ENCODE data around the gene GLYR1.

The GLYR1 gene

DNA sequence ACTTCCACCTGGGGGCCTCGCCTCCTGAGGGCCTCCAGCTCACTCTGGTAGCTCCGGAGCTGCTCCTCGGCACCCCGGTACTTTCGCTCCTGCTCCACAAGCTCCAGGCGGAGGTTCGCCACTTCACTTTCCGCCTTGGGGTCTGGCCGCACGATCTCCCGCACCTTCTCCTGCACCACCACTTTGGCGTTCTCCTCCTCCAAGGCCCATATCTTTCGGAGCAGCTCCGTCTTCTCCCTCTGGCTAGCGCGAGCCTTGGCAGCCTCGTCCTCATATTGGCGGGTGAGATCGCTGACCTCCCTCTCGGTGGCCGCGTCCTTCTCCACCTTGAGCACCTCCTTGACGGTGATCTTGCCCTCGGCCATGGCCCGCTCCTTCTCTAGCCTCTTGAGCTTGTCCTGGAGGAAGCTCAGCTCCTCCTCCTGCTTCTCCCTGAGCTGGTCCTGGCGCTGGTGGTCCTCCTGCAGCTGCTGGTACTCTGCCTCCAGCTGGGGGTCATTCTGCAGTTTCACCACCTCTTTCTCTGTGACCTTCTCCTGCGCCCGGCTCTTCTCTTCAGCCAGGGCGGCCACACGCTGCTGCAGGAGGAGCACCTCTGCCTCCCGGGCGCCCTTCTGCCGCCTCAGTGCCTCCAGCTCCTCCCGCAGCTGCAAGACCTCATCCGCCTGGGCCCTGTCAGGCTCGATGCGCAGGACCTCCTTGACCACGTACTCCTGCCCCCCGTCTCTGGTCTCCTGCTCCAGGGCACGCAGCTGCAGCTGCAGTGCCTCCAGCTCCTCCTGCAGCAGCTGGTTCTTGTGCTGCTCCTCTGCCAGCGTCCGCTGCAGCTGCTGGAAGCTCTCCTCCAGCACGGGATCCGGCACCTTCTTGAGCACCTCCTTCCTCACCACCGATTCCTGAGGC is 38.1 kb upstream of the GLYR1 start:
- no peak for TF ChIP-seq ZNF274 (IDR thresholded peaks at IDR 0.05; ENCODE audit: low read depth, low read length)
- H3K4me3 ChIP-seq (ENCODE audit: low read length), result no peak overlapping the region

DNA sequence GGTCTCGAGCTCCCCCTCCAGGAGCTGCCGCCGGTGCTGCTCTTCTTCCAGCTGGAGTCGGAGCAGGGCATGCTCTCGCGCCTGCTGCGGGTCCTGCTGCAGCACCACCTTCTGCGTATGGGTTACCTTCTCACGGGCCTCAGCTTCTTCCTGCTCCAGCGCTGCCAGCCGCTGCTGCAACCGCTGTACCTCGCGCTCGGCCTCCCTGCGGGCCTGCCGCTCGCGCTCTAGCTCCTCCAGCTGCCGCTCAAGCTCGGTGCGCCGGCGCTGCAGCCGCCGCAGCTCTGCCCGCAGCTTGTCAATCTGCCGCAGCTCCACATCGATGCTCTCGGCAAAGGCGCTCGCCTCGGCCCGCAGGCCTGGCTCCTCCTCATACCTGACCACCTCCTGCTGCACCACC is 37.1 kb upstream of the GLYR1 start:
- H3K4me3 ChIP-seq (ENCODE audit: low read length), result no peak overlapping the region
- no peak for TF ChIP-seq ZNF274 (IDR thresholded peaks at IDR 0.05; ENCODE audit: low read depth, low read length)

DNA sequence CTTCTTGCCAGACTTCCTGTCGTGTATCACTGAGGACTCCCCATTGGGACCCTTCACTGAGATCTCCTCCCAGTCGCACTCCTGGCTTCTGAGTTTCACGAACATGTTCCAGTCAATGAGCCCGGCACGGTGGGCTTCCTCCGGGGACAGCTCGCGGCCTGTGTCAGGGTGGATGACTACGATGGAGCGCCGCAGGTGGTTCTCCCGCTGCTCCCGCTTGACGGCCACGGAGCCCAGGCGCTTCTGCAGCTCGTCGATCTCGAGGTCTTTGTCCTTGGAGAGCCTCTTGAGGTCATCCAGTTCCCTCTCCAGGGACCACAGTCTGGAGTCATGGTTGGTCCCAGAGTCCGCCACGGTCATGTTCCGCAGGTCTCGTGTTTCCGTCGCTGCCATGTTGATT is 36.4 kb upstream of the GLYR1 start:
- TF ChIP-seq ZNF274 (IDR thresholded peaks at IDR 0.05; ENCODE audit: low read depth, low read length), result no peak
- H3K4me3 ChIP-seq (ENCODE audit: low read length), result no peak overlapping the region

DNA sequence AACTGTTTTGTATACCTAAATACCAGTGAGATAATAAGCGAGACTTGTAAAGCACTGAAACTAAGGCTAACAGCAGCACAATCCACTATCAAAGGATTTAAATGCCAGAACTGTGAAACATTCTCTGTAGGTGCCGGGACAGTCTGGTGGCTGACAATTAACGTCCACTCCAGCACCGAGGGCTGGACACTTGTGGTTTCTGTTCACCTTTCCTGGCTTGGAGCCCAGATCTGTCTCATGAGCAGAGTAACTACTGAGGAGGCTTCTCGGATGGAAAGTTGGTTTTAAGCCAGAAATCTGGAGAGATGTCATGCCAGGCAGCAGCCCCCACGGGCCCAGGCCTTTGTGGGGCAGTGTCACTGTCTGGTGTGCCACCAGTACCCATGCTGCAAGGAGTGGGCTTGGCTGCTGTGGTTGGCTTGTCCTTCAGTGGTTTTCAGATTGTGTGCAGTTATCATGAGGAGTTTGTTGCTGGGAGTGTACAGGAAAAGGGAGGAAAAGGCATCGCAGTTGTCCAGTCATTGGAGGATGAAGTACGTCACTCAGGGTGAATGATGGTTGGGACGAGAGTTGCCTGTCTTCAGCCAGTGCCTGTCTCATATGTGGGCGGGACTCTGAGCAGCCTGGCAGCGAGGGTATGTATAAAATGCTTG is 35.7 kb upstream of the GLYR1 start:
- H3K4me3 ChIP-seq (ENCODE audit: low read length), result no peak overlapping the region
- no peak for TF ChIP-seq ZNF274 (IDR thresholded peaks at IDR 0.05; ENCODE audit: low read depth, low read length)

DNA sequence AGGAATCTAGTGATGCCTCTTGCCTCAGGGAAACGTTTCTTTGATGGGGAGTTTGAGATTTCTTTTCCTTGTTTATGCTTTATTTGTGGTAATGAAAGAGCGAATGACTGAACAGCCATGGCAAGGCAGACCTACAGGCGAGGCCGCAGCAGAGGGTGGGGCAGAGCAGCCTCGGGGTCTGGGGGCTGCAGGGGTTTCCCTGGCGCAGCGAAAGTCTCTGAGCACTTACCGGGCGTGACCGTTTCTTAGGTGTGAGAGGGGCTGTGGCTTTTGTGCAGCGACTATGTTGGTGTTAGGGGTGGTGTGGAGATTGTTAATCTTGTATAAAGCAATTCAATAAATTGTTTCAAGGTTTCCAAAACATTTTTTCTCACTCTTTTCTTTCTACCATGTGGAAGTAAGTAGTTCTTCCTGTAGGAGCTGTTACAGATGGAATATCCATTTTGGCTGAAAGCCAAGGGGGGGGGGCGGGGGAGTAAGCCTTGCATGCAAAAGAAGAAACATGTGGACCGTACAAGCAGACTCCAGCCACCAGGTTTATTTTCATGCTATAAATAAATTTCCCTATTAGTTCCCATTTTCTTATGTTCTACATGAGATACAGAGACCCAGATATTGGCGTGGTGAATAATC is 35.0 kb upstream of the GLYR1 start:
- no peak overlapping the region for H3K4me3 ChIP-seq (ENCODE audit: low read length)
- no peak for TF ChIP-seq ZNF274 (IDR thresholded peaks at IDR 0.05; ENCODE audit: low read depth, low read length)

DNA sequence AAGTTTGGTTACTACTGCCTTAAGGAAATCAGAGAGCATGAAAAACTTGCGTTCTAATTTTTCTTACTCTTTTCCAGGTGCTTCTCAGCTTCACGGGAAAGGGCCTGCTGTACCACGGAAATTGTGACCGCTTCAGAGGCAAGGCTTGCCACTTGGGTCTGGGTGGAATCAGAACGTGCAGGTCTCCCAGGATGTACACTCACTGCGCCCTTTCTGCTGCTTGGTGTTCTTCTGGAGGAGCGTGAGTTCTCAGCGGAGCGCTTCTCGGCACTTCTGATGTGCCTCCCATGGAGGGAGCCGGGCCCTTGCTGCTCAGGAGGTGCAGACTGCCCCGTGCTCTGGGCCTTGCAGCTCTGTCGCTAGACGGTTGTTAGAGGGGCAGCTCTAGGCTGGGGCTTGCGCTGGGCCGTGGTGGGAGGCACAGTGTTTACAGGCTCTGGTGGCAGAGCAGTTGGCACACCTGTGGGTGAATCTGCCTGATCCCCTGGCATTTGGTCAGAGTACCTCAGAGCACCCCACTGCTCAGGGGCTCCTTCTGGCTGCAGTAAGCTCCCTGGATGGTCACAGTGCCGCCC is 33.0 kb upstream of the GLYR1 start:
- no peak overlapping the region for H3K4me3 ChIP-seq (ENCODE audit: low read length)
- no peak for TF ChIP-seq ZNF274 (IDR thresholded peaks at IDR 0.05; ENCODE audit: low read depth, low read length)

DNA sequence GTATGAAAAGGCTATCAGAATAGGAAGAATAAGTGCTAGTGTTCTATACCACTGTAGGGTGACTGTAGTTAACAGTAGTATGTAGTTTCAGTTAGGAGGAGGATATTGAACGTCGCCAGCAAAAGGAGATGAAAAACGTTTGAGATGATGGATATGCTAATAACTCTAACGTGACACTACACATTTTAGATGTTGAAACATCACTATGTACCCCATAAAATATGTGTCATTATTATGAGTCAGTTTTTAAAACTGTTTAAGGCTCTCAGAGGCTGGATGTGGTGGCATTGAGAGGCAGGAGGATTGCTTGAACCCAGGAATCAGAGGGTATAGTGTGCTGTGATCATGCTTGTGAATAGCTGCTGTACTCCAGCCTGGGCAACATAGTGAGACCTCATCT is 32.0 kb upstream of the GLYR1 start:
- no peak overlapping the region for H3K4me3 ChIP-seq (ENCODE audit: low read length)
- no peak for TF ChIP-seq ZNF274 (IDR thresholded peaks at IDR 0.05; ENCODE audit: low read depth, low read length)

DNA sequence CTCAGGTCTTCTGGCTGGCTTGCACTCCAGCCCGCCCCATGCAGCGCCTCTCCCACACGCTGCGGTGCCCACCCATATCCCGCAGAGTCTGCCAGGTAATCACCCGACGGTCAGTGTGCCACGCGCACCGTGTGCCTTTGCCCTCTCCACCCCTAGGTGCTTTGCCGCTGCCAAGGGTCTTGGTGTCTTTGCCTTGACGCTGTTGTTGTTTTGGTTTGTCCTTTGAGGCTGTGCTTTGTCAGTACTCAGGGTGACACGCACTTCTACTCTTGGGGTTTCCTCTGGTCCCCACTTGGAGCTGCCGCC is 30.2 kb upstream of the GLYR1 start:
- no peak for TF ChIP-seq ZNF274 (IDR thresholded peaks at IDR 0.05; ENCODE audit: low read depth, low read length)
- no peak overlapping the region for H3K4me3 ChIP-seq (ENCODE audit: low read length)

DNA sequence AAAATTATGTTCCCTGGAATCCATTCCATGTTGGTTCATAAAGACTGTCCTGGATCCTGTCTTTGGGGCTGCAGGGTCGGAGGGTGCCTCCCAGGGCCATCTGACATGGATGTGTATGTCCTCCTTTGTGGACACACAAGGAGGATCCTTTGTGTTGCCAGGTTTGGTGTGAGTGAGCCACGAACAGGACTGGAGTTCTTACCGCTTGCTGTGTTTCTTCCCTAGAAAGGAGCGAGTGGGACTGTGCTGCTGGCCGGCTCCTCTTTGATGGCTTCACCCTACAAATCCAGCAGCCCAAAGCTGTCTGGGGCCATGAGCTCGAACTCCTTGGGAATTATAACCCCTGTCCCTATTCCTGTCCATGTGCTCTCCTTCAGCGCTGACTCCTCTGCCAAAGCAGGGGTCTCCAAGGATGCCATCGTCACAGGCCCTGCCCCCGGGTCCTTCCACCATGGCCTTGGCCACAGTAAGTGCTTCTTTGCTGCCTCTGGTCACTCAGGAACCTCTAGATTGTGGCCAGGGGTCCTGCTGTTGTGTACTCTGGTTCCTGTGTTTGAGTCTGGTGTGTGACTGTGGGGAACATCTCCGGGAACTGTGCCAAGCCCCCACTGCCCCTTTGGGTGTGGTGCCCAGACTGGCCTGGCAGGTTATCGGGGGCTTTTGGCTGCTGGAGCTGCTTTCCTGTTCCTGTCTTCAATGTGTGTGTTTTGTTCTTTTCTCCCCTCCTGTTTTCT is 29.7 kb upstream of the GLYR1 start:
- TF ChIP-seq ZNF274 (IDR thresholded peaks at IDR 0.05; ENCODE audit: low read depth, low read length), result no peak
- H3K4me3 ChIP-seq (ENCODE audit: low read length), result no peak overlapping the region

DNA sequence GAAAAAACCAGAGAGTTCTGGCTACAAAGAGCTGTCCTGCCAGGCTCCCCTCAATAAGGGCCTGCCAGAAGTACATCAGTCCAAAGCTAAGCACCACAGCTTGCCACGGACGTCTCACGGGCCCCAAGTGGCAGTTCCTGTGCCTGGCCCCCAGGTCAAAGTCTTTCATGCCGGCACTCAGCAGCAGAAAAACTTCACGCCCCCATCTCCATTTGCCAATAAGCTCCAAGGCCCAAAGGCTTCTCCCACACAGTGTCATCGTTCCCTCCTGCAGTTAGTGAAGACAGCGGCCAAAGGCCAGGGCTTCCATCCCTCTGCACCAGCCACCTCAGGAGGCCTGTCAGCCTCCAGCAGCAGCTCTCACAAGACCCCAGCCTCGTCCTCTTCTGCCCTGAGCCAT is 27.6 kb upstream of the GLYR1 start:
- no peak for TF ChIP-seq ZNF274 (IDR thresholded peaks at IDR 0.05; ENCODE audit: low read depth, low read length)

DNA sequence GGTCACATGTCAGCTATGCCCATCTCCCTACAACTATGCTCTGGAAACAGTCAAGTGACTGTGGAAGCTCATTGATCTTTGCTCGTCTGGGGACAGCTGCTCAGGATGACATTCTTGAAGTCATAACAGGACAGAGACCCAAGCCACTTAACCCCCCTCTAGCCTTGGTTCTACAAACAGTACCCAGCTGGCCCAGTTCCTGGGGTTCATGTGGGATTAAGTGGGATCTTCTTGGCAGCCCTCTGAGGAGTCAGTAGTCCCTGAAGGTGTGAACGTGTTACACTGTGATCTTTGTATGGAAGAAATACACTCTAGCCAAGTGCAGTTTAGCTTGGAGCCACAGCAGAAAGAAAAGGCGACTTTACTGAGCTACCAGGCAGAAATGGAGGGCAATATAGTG is 26.0 kb upstream of the GLYR1 start:
- no peak overlapping the region for H3K4me3 ChIP-seq (ENCODE audit: low read length)
- no peak for TF ChIP-seq ZNF274 (IDR thresholded peaks at IDR 0.05; ENCODE audit: low read depth, low read length)

More for the DNA sequence above, 27.6 kb upstream of the GLYR1 start:
- H3K4me3 ChIP-seq (ENCODE audit: low read length), result no peak overlapping the region

DNA sequence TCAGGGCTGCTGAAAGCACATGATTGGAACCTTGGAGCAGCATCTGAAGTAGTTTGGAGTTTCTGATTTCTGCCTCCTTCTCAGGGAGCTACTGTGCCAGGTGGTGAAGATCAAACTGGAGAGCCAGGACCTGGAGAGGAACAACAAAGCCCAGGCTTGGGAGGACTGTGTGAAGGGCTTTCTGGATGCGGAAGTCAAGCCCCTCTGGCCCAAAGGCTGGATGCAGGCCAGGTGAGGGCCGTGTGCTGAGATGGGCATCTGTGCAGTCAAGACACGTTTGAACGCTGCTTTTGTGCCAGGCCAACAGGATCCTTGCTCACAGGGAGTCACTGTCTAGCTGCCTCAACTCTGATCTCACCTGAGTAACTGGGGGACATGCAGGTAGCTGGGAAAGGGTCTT is 24.0 kb upstream of the GLYR1 start:
- TF ChIP-seq ZNF274 (IDR thresholded peaks at IDR 0.05; ENCODE audit: low read depth, low read length), result no peak
- H3K4me3 ChIP-seq (ENCODE audit: low read length), result no peak overlapping the region

DNA sequence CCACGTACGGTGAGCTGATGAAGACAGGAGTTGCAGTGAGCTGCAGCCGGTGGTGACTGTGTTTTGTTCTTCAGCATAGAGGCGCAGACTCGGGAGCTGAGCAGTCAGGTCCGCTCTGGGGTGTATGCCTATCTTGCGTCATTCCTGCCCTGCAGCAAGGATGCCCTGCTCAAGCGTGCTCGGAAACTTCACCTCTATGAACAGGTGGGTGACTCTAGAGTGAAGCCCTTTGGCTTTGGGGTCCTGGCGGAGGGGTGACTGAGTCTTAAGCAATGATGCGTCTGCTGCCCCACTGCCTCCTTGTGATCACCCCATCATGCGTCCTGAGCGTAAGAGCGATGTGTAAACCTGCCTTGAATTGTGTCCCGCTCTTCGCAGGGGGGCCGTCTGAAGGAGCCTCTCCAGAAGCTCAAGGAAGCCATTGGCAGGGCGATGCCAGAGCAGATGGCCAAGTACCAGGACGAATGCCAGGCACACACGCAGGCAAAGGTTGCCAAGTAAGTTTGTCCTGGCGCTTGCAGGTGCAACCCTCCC is 23.1 kb upstream of the GLYR1 start:
- TF ChIP-seq ZNF274 (IDR thresholded peaks at IDR 0.05; ENCODE audit: low read depth, low read length), result no peak
- H3K4me3 ChIP-seq (ENCODE audit: low read length), result no peak overlapping the region
